Vagina (tissue), 2 donors: ENCODE measurements around the gene ZBTB16.

Source experiments
- POLR2A ChIP-seq, 2 donors: fragments of 450-650 bp; IDR thresholded peaks; one replicate each; pipeline ENCODE4 v1.6.1; 2017; ENCODE audit warnings: antibody characterized with exemption in 2 of 2, mild to moderate bottlenecking in 2 of 2, moderate library complexity in 2 of 2
- TF ChIP-seq, protein P1 (sequence below), 3 experiments: fragments of 450-650 bp in 2 of 3; fragments of 200-600 bp in 1 of 3; sonication (generic) in 1 of 3; IDR thresholded peaks; one replicate each; pipeline ENCODE4 v1.5.1; 2017 to 2019; ENCODE audit warnings: antibody characterized with exemption in 3 of 3, mild to moderate bottlenecking in 2 of 3, moderate library complexity in 2 of 3

DNA sequence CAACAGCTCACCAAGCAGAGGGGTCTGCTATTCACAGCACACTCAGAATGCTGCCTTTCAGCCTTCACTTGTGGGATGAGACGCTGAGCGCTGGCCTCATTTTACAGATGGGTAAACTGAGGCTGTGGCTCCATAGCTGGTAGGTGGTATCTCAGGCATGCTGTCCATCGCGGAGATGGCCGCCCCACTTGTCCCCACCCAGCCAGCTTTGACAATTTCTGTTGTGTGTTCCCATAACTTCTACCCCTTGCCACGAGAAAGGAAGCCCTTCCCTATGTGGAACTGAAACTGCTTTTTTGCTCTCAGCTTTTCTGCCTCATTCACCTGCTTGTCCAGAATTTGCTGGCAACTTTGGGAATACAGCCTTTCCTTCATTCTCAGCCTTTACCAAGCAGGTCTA lies 200.6 kb downstream of the ZBTB16 start:
- no peak for TF ChIP-seq POLR2A (IDR thresholded peaks at IDR 0.05)
- TF ChIP-seq, protein P1, sequence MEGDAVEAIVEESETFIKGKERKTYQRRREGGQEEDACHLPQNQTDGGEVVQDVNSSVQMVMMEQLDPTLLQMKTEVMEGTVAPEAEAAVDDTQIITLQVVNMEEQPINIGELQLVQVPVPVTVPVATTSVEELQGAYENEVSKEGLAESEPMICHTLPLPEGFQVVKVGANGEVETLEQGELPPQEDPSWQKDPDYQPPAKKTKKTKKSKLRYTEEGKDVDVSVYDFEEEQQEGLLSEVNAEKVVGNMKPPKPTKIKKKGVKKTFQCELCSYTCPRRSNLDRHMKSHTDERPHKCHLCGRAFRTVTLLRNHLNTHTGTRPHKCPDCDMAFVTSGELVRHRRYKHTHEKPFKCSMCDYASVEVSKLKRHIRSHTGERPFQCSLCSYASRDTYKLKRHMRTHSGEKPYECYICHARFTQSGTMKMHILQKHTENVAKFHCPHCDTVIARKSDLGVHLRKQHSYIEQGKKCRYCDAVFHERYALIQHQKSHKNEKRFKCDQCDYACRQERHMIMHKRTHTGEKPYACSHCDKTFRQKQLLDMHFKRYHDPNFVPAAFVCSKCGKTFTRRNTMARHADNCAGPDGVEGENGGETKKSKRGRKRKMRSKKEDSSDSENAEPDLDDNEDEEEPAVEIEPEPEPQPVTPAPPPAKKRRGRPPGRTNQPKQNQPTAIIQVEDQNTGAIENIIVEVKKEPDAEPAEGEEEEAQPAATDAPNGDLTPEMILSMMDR (IDR thresholded peaks at IDR 0.05): no peak
